MCF 10A (cell line): ENCODE results near the gene ALKBH2. TPM values are rescaled to one million over a fixed set of nuclear protein-coding genes. Genes with fewer than 3 reads are reported as not detected.

Source experiments
- BruUV-seq: library from RNA; stranded (reverse); fragments of 400-500 nt; replicated peaks from 2 replicates; lab custom pipeline; 2021; lab: Mats Ljungman, UMichigan
- CTCF ChIA-PET: fragments of 300-600 bp; sonication (Branson Sonifier 250); formaldehyde crosslinking; extraction: SDS; loops from one replicate; lab custom pipeline; 2021; ENCODE audit warnings: antibody characterized with exemption, inconsistent platforms; lab: Yijun Ruan, JAX
- POLR2A ChIA-PET: fragments of 300-600, 350-650 bp; sonication (Branson Sonifier 250); formaldehyde crosslinking; extraction: SDS; loops from one replicate; lab custom pipeline; 2020; ENCODE audit warnings: antibody characterized with exemption, inconsistent platforms; lab: Yijun Ruan, JAX
- DNase-seq: peaks from one replicate; pipeline ENCODE4 v3.0.0-alpha.2; 2018; ENCODE audit not compliant: unreplicated experiment
- H3K27ac Mint-ChIP-seq: one replicate; pipeline ENCODE4 v1.8.0; 2022; ENCODE audit warnings: mild to moderate bottlenecking, low read depth, mixed read lengths; ENCODE audit not compliant: unreplicated experiment
- H3K27me3 Mint-ChIP-seq: one replicate; pipeline ENCODE4 v1.8.0; 2022; ENCODE audit warnings: mixed read lengths; ENCODE audit not compliant: insufficient read depth, unreplicated experiment
- H3K36me3 Mint-ChIP-seq: one replicate; pipeline ENCODE4 v1.8.0; 2022; ENCODE audit warnings: mild to moderate bottlenecking, moderate library complexity, mixed read lengths; ENCODE audit not compliant: insufficient read depth, unreplicated experiment
- H3K4me1 Mint-ChIP-seq: one replicate; pipeline ENCODE4 v1.8.0; 2022; ENCODE audit warnings: mixed read lengths; ENCODE audit not compliant: insufficient read depth, unreplicated experiment
- H3K4me3 Mint-ChIP-seq: one replicate; pipeline ENCODE4 v1.8.0; 2022; ENCODE audit warnings: mild to moderate bottlenecking, moderate library complexity, mixed read lengths; ENCODE audit not compliant: unreplicated experiment
- H3K9me3 Mint-ChIP-seq: one replicate; pipeline ENCODE4 v1.8.0; 2022; ENCODE audit warnings: mixed read lengths; ENCODE audit not compliant: unreplicated experiment
- intact Hi-C: fragments of 100-400 bp; cut with micrococcal nuclease; formaldehyde crosslinking; loops from 2 replicates; pipeline ENCODE4 v1.14.1; 2022
- total RNA-seq: library from RNA; stranded (reverse); gene quantifications from 2 replicates; pipeline ENCODE4 v1.2.3, GENCODE V29; 2022
- TF ChIP-seq, protein P1 (sequence below): fragments of 200-600 bp; IDR thresholded peaks from one replicate; pipeline ENCODE4 v1.8.0; 2022; ENCODE audit warnings: antibody characterized with exemption, mild to moderate bottlenecking; ENCODE audit not compliant: unreplicated experiment

ALKBH2 gene
- total RNA-seq, 1 experiment from 2014 or later: 48.9 TPM

- intact Hi-C loops: no loop called here
- no peaks in the 10 kb centered on the region for H3K4me1 Mint-ChIP-seq
- no TSS peak for BruUV-seq
- TF ChIP-seq, protein P1, sequence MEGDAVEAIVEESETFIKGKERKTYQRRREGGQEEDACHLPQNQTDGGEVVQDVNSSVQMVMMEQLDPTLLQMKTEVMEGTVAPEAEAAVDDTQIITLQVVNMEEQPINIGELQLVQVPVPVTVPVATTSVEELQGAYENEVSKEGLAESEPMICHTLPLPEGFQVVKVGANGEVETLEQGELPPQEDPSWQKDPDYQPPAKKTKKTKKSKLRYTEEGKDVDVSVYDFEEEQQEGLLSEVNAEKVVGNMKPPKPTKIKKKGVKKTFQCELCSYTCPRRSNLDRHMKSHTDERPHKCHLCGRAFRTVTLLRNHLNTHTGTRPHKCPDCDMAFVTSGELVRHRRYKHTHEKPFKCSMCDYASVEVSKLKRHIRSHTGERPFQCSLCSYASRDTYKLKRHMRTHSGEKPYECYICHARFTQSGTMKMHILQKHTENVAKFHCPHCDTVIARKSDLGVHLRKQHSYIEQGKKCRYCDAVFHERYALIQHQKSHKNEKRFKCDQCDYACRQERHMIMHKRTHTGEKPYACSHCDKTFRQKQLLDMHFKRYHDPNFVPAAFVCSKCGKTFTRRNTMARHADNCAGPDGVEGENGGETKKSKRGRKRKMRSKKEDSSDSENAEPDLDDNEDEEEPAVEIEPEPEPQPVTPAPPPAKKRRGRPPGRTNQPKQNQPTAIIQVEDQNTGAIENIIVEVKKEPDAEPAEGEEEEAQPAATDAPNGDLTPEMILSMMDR: no peak
- peaks cover 25% of the 10 kb centered on the region for H3K27me3 Mint-ChIP-seq
- H3K36me3 Mint-ChIP-seq: no peaks in the 10 kb centered on the region
- H3K27ac Mint-ChIP-seq: no peak overlapping the region
- CTCF ChIA-PET: no interaction called here
- no peak for DNase-seq
- H3K9me3 Mint-ChIP-seq: no peaks in the 10 kb centered on the region
- no peak overlapping the region for H3K4me3 Mint-ChIP-seq
- POLR2A ChIA-PET: no interaction called here
Measured at GRCh38 chr12:109047081-109047805, 46.0 kb downstream of the ALKBH2 start.

GRCh38 chr12:109044241-109044640 lies 49.0 kb downstream of the ALKBH2 start:
- TF ChIP-seq, protein P1: no peak
- intact Hi-C loops: no loop called here
- Mint-ChIP-seq H3K27me3 (peaks cover 30% of the 10 kb centered on the region), H3K9me3 (no peaks in the 10 kb centered on the region), H3K4me1 (no peaks in the 10 kb centered on the region), H3K36me3 (no peaks in the 10 kb centered on the region), H3K4me3 (no peak overlapping the region), H3K27ac (no peak overlapping the region)
- POLR2A ChIA-PET: no interaction called here
- DNase-seq: no peak
- no TSS peak for BruUV-seq
- CTCF ChIA-PET: interaction anchor here (0.7 kb wide), 1 partner anchor 1880 kb away, joined by 4 read pairs; no protein-coding TSS in a partner anchor

Other genes starting within 250 kb of the ALKBH2 start
- gene SSH1, start 235.9 kb downstream of the ALKBH2 start, total RNA-seq: 33.4 and 41.4 TPM in 2 replicates
- gene DAO, start 213.4 kb downstream of the ALKBH2 start, total RNA-seq: not detected in 2 replicates
- gene SVOP, start 72.4 kb downstream of the ALKBH2 start, total RNA-seq: not detected in 2 replicates
- gene USP30, start 40.9 kb downstream of the ALKBH2 start, total RNA-seq: 4.0 and 7.0 TPM in 2 replicates
- 10.7 and 13.8 TPM in 2 replicates for gene UNG, start 4.1 kb upstream of the ALKBH2 start, total RNA-seq
- 1.0 and 1.3 TPM in 2 replicates for gene ACACB, start 23.1 kb upstream of the ALKBH2 start, total RNA-seq
- gene FOXN4, start 215.8 kb upstream of the ALKBH2 start, total RNA-seq: not detected in 2 replicates